HPDE6-E6E7 (cell line): ENCODE results near the gene ZRANB3.
A peak's percentile ranks its signal among the peaks of the same experiment; 100 is the strongest.

Source experiments
- DNase-seq: peaks from one replicate; pipeline ENCODE4 v3.0.0; 2011; ENCODE audit warnings: missing footprints; ENCODE audit errors: extremely low spot score

Gene ZRANB3

GRCh38 chr2:135175177-135175576, 355.8 kb downstream of the ZRANB3 start:
- DNase-seq = no peak

- no peak for DNase-seq
These were observed 356.3 kb downstream of the ZRANB3 start for GRCh38 chr2:135174810-135175093.

GRCh38 chr2:135174049-135174809, 356.8 kb downstream of the ZRANB3 start:
- no peak for DNase-seq

GRCh38 chr2:135169900-135170753, 360.9 kb downstream of the ZRANB3 start:
- DNase-seq = no peak

GRCh38 chr2:135168204-135168856, 362.7 kb downstream of the ZRANB3 start:
- DNase-seq = no peak

- no peak for DNase-seq
These were observed 363.7 kb downstream of the ZRANB3 start for GRCh38 chr2:135167273-135167672.

- DNase-seq = peak; percentile 84
These were observed 366.6 kb downstream of the ZRANB3 start for GRCh38 chr2:135164431-135164830.

GRCh38 chr2:135163901-135164300, 367.1 kb downstream of the ZRANB3 start:
- DNase-seq = no peak

- DNase-seq = no peak
These were observed 367.7 kb downstream of the ZRANB3 start for GRCh38 chr2:135163306-135163705.

GRCh38 chr2:135162786-135163185, 368.2 kb downstream of the ZRANB3 start:
- no peak for DNase-seq

- peak; percentile 25 for DNase-seq
These were observed 368.6 kb downstream of the ZRANB3 start for GRCh38 chr2:135162377-135162776.

GRCh38 chr2:135159191-135159590, 371.8 kb downstream of the ZRANB3 start:
- DNase-seq = no peak

GRCh38 chr2:135157856-135158255, 373.2 kb downstream of the ZRANB3 start:
- no peak for DNase-seq

- no peak for DNase-seq
These were observed 376.1 kb downstream of the ZRANB3 start for GRCh38 chr2:135154962-135155361.

- no peak for DNase-seq
These were observed 378.7 kb downstream of the ZRANB3 start for GRCh38 chr2:135152361-135152760.

- no peak for DNase-seq
These were observed 379.4 kb downstream of the ZRANB3 start for GRCh38 chr2:135151615-135152014.

- DNase-seq = no peak
These were observed 380.3 kb downstream of the ZRANB3 start for GRCh38 chr2:135150725-135151124.

GRCh38 chr2:135149251-135149650, 381.8 kb downstream of the ZRANB3 start:
- no peak for DNase-seq

GRCh38 chr2:135144343-135144742, 386.7 kb downstream of the ZRANB3 start:
- DNase-seq = peak; percentile 11

- DNase-seq = no peak
These were observed 388.7 kb downstream of the ZRANB3 start for GRCh38 chr2:135142323-135142722.

GRCh38 chr2:135140606-135141005, 390.4 kb downstream of the ZRANB3 start:
- DNase-seq = no peak

GRCh38 chr2:135132314-135132713, 398.7 kb downstream of the ZRANB3 start:
- no peak for DNase-seq

GRCh38 chr2:135130751-135131150, 400.3 kb downstream of the ZRANB3 start:
- DNase-seq = no peak
